Testis (tissue), 2 donors: Measurements from ENCODE around the gene PPM1L.

Experiments used
- CTCF ChIP-seq, 3 experiments: fragments of 450-650 bp in 2 of 3; fragments of 200-600 bp in 1 of 3; sonication (generic) in 1 of 3; IDR thresholded peaks; one replicate each; pipeline ENCODE4 v1.5.1; 2016 to 2019; ENCODE audit warnings: antibody characterized with exemption in 3 of 3, mild to moderate bottlenecking in 2 of 3, moderate library complexity in 1 of 3
- POLR2A ChIP-seq: fragments of 450-650 bp; IDR thresholded peaks from one replicate; pipeline ENCODE4 v1.6.1; 2017; ENCODE audit warnings: antibody characterized with exemption, mild to moderate bottlenecking, moderate library complexity

GRCh38 chr3:160927620-160928019, 171.6 kb downstream of the PPM1L start:
- TF ChIP-seq CTCF (IDR thresholded peaks at IDR 0.05) = no peak
- TF ChIP-seq POLR2A = no peak
